H1 (cell line): ENCODE results near the gene ZNF618.

Experiments used
- ATF2 ChIP-seq: IDR thresholded peaks from 2 replicates; pipeline ENCODE4 v1.6.1; 2012; ENCODE audit warnings: low read length, inconsistent platforms
- BACH1 ChIP-seq: IDR thresholded peaks from 2 replicates; pipeline ENCODE4 v1.6.1; 2012; ENCODE audit warnings: low read length, improper control_type of control experiment
- CTCF ChIP-seq, 3 experiments: IDR thresholded peaks; 1 replicate in 2 of 3; 2 replicates in 1 of 3; pipeline versions ENCODE4 v1.5.1 to v1.6.1; 2011; ENCODE audit warnings: low read length in 3 of 3, mild to moderate bottlenecking in 3 of 3, inconsistent platforms in 2 of 3, low read depth in 1 of 3, moderate library complexity in 1 of 3; ENCODE audit not compliant: insufficient read depth in 1 of 3; ENCODE audit errors: control extremely low read depth in 1 of 3
- MAX ChIP-seq: IDR thresholded peaks from 2 replicates; pipeline ENCODE4 v1.6.1; 2012; ENCODE audit warnings: inconsistent platforms
- POLR2AphosphoS5 ChIP-seq: IDR thresholded peaks from 2 replicates; pipeline ENCODE4 v1.6.1; 2011; ENCODE audit warnings: low read depth, low read length
- RFX5 ChIP-seq: IDR thresholded peaks from 2 replicates; pipeline ENCODE4 v1.6.1; 2011; ENCODE audit warnings: low read depth, low read length, improper control_type of control experiment, borderline replicate concordance

- TF ChIP-seq CTCF (IDR thresholded peaks at IDR 0.05; ENCODE audit: control extremely low read depth in 1 of 3, insufficient read depth in 1 of 3, low read depth in 1 of 3, low read length in 3 of 3) (no peak), BACH1 (no peak), RFX5 (no peak), POLR2AphosphoS5 (no peak), ATF2 (no peak), MAX (no peak)
Observed at GRCh38 chr9:113857875-113858274, 18.2 kb upstream of the ZNF618 start.
